ENCODE data around the gene SUGCT.
A peak's percentile ranks its signal among the peaks of the same experiment; 100 is the strongest.

The SUGCT gene

DNA sequence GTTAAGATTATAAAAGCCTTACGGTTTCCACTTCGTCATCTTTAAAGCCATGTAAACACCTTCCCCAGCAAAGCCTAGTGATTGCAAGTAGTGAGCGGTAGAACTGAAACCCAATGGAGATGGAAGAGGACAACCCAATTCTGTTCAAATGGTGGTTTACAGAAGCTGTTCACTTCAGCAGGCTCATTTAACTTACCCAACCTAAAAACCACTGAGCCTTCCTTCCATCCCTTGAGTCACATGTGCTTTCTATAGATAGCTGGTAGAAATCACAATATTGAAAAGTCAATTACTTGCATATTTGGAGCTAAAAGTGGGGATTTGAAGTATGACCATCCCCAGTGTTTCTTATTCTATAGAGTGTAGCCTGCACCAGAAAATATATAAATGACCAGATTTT, 667.7 kb downstream of the SUGCT start:
- Histone ChIP-seq H3K9me3 (no peaks in the 10 kb centered on the region), H3K27ac (no peak overlapping the region), H4K20me1 (no peaks in the 10 kb centered on the region), H3K4me1 (peaks cover 8% of the 10 kb centered on the region), H3K4me3 (no peak overlapping the region), H3K4me2 (no peak overlapping the region), H3K27me3 (no peaks in the 10 kb centered on the region), H3K9ac (no peak overlapping the region), H3K36me3 (no peaks in the 10 kb centered on the region)
- TF ChIP-seq Cebpa-rat (IDR thresholded peaks at IDR 0.05) = no peak

GRCh38 chr7:40804477-40805215, 669.8 kb downstream of the SUGCT start:
- Histone ChIP-seq H3K4me1 (peaks cover 27% of the 10 kb centered on the region), H4K20me1 (no peaks in the 10 kb centered on the region), H3K9ac (no peak overlapping the region), H3K4me2 (no peak overlapping the region), H3K9me3 (no peaks in the 10 kb centered on the region), H3K4me3 (no peak overlapping the region), H3K36me3 (no peaks in the 10 kb centered on the region), H3K27me3 (no peaks in the 10 kb centered on the region), H3K27ac (no peak overlapping the region)
- no peak for TF ChIP-seq Cebpa-rat (IDR thresholded peaks at IDR 0.05)

- Histone ChIP-seq H3K4me1 (peaks cover 34% of the 10 kb centered on the region), H4K20me1 (no peaks in the 10 kb centered on the region), H3K4me2 (no peak overlapping the region)
Measured at GRCh38 chr7:40805361-40805760, 670.6 kb downstream of the SUGCT start.

GRCh38 chr7:40808378-40808942, 673.7 kb downstream of the SUGCT start:
- no peak overlapping the region for H3K4me3 ChIP-seq
- no peaks in the 10 kb centered on the region for H3K36me3 ChIP-seq
- peaks cover 44% of the 10 kb centered on the region for H3K4me1 ChIP-seq
- peak overlapping the region; percentile 6; the same call in 1 of the 2 replicates for H3K4me2 ChIP-seq
- H3K27ac ChIP-seq = no peak overlapping the region
- no peak for TF ChIP-seq Cebpa-rat (IDR thresholded peaks at IDR 0.05)
- no peaks in the 10 kb centered on the region for H4K20me1 ChIP-seq
- peaks cover 10% of the 10 kb centered on the region for H3K9me3 ChIP-seq
- H3K27me3 ChIP-seq = no peaks in the 10 kb centered on the region
- H3K9ac ChIP-seq = no peak overlapping the region

More at GRCh38 chr7:40805361-40805760, 670.6 kb downstream of the SUGCT start:
- Histone ChIP-seq H3K27ac (no peak overlapping the region), H3K4me3 (no peak overlapping the region), H3K9me3 (no peaks in the 10 kb centered on the region), H3K36me3 (no peaks in the 10 kb centered on the region), H3K9ac (no peak overlapping the region), H3K27me3 (no peaks in the 10 kb centered on the region)
- TF ChIP-seq Cebpa-rat (IDR thresholded peaks at IDR 0.05) = no peak

GRCh38 chr7:40810274-40810673, 675.5 kb downstream of the SUGCT start:
- Histone ChIP-seq H3K4me1 (peaks cover 44% of the 10 kb centered on the region), H3K4me2 (peak overlapping the region; percentile 63), H3K27me3 (no peaks in the 10 kb centered on the region), H3K27ac (peak overlapping the region; percentile 67), H3K9me3 (peaks cover 14% of the 10 kb centered on the region), H3K36me3 (no peaks in the 10 kb centered on the region), H4K20me1 (no peaks in the 10 kb centered on the region), H3K9ac (no peak overlapping the region), H3K4me3 (0 out of 2 replicates have a peak overlapping the region, but pooled peaks have one; percentile 2)
- no peak for TF ChIP-seq Cebpa-rat (IDR thresholded peaks at IDR 0.05)

GRCh38 chr7:40811666-40812065, 676.9 kb downstream of the SUGCT start:
- Histone ChIP-seq H3K4me3 (no peak overlapping the region), H3K4me2 (no peak overlapping the region), H3K27me3 (no peaks in the 10 kb centered on the region), H3K9ac (no peak overlapping the region), H3K27ac (no peak overlapping the region), H4K20me1 (no peaks in the 10 kb centered on the region), H3K9me3 (peaks cover 25% of the 10 kb centered on the region), H3K36me3 (no peaks in the 10 kb centered on the region), H3K4me1 (peaks cover 44% of the 10 kb centered on the region)
- TF ChIP-seq Cebpa-rat (IDR thresholded peaks at IDR 0.05) = no peak

DNA sequence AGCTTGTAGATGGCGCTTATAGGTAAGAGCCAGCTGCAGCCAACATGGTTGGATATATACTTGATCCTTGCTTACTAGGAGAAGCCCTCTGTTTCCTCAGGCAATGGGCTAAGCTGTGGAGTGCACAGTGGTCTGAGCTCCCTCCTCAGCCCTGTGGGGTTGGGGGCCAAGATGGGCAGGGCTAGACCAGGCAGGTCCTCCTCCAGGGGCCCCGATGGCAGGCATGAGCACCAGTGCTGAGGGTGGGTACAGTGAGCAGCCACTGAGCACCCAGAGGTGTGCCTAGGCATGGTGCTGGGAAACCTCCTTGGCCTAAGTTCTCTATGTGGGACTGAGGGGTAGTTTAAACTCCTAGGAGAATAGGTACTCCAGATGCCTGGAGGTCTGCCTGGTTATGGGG, 680.2 kb downstream of the SUGCT start:
- no peaks in the 10 kb centered on the region for H3K36me3 ChIP-seq
- H4K20me1 ChIP-seq = no peaks in the 10 kb centered on the region
- TF ChIP-seq Cebpa-rat (IDR thresholded peaks at IDR 0.05) = no peak
- H3K27me3 ChIP-seq = no peaks in the 10 kb centered on the region
- no peak overlapping the region for H3K9ac ChIP-seq
- H3K9me3 ChIP-seq = peaks cover 25% of the 10 kb centered on the region
- no peak overlapping the region for H3K4me2 ChIP-seq
- no peak overlapping the region for H3K27ac ChIP-seq
- H3K4me1 ChIP-seq = peaks cover 14% of the 10 kb centered on the region
- H3K4me3 ChIP-seq = no peak overlapping the region

- H3K4me3 ChIP-seq = no peak overlapping the region
- no peak overlapping the region for H3K27ac ChIP-seq
- H4K20me1 ChIP-seq = no peaks in the 10 kb centered on the region
- peaks cover 25% of the 10 kb centered on the region for H3K9me3 ChIP-seq
- H3K36me3 ChIP-seq = no peaks in the 10 kb centered on the region
- no peak overlapping the region for H3K4me2 ChIP-seq
- no peaks in the 10 kb centered on the region for H3K27me3 ChIP-seq
- peaks cover 9% of the 10 kb centered on the region for H3K4me1 ChIP-seq
- TF ChIP-seq Cebpa-rat (IDR thresholded peaks at IDR 0.05) = no peak
- no peak overlapping the region for H3K9ac ChIP-seq
Measured at GRCh38 chr7:40815512-40815911, 680.7 kb downstream of the SUGCT start.

DNA sequence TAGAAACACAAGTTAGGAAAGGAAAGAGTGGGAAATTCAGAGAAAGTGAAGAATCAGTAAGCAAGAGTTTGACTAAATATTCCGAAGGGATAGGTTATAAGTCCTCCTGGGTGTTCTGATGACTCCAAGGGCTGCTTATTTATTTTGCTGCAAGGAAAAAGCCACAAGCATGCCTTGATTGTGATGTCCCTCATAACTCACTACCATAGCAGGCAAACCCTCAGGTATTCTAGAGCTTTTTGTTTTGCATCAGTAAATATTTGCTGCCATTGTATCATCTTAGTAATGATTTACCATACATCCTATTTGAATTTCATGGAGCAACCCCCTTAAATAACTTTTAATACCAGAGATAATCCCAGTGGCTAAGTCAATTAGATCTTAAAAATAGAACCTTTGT, 688.1 kb downstream of the SUGCT start:
- TF ChIP-seq Cebpa-rat (IDR thresholded peaks at IDR 0.05) = no peak
- peaks cover 9% of the 10 kb centered on the region for H3K4me1 ChIP-seq
- H4K20me1 ChIP-seq = no peaks in the 10 kb centered on the region
- H3K4me3 ChIP-seq = no peak overlapping the region
- no peaks in the 10 kb centered on the region for H3K36me3 ChIP-seq
- H3K27ac ChIP-seq = no peak overlapping the region
- no peaks in the 10 kb centered on the region for H3K9me3 ChIP-seq
- no peak overlapping the region for H3K4me2 ChIP-seq
- H3K9ac ChIP-seq = no peak overlapping the region
- H3K27me3 ChIP-seq = no peaks in the 10 kb centered on the region

- no peaks in the 10 kb centered on the region for H3K36me3 ChIP-seq
- H3K9me3 ChIP-seq = no peaks in the 10 kb centered on the region
- H3K9ac ChIP-seq = no peak overlapping the region
- H3K4me3 ChIP-seq = no peak overlapping the region
- H4K20me1 ChIP-seq = no peaks in the 10 kb centered on the region
- TF ChIP-seq Cebpa-rat (IDR thresholded peaks at IDR 0.05) = no peak
- H3K27ac ChIP-seq = no peak overlapping the region
- H3K4me1 ChIP-seq = peaks cover 10% of the 10 kb centered on the region
- no peaks in the 10 kb centered on the region for H3K27me3 ChIP-seq
- no peak overlapping the region for H3K4me2 ChIP-seq
Measured at GRCh38 chr7:40824461-40824860, 689.7 kb downstream of the SUGCT start.
